Stimulated activated CD8-positive, alpha-beta memory T cell treated with anti-CD3 and anti-CD28 coated beads, Interleukin-12 subunit alpha, Interleukin-12 subunit beta, amount 100 ng/mL, for 1 hour (primary cell): ENCODE data around the gene ZNF853.

ENCODE experiments used
- DNase-seq: peaks from one replicate; pipeline ENCODE4 v3.0.0-alpha.2; 2020; ENCODE audit warnings: low read depth

ZNF853 gene

GRCh38 chr7:6636741-6637543 lies 21.5 kb downstream of the ZNF853 start, which contains the start of gene ZNF316:
TSS of gene ZNF316 (plus strand) at chr7:6637318. CDS start at chr7:6642410, 5,092 bp downstream.
- DNase-seq: peak; percentile 32

- peak; percentile 26 for DNase-seq
Observed at GRCh38 chr7:6637544-6638229, 22.3 kb downstream of the ZNF853 start.

GRCh38 chr7:6639032-6639431 lies 23.6 kb downstream of the ZNF853 start:
- no peak for DNase-seq

GRCh38 chr7:6639627-6640026 lies 24.2 kb downstream of the ZNF853 start:
- no peak for DNase-seq

- no peak for DNase-seq
Observed at GRCh38 chr7:6640246-6640721, 24.9 kb downstream of the ZNF853 start.

- DNase-seq: no peak
Observed at GRCh38 chr7:6641305-6642035, 26.1 kb downstream of the ZNF853 start.

GRCh38 chr7:6642239-6642839 lies 26.9 kb downstream of the ZNF853 start:
- DNase-seq: no peak

GRCh38 chr7:6642861-6643640 lies 27.6 kb downstream of the ZNF853 start:
- DNase-seq: no peak

- DNase-seq: no peak
Observed at GRCh38 chr7:6643915-6644625, 28.7 kb downstream of the ZNF853 start.

- DNase-seq: no peak
Observed at GRCh38 chr7:6644728-6645127, 29.3 kb downstream of the ZNF853 start.

- no peak for DNase-seq
Observed at GRCh38 chr7:6646465-6646864, 31.1 kb downstream of the ZNF853 start.

GRCh38 chr7:6647080-6647479 lies 31.7 kb downstream of the ZNF853 start:
- no peak for DNase-seq

GRCh38 chr7:6647541-6647940 lies 32.1 kb downstream of the ZNF853 start:
- DNase-seq: no peak

GRCh38 chr7:6648066-6648814 lies 32.8 kb downstream of the ZNF853 start:
- DNase-seq: no peak

- no peak for DNase-seq
Observed at GRCh38 chr7:6648815-6649104, 33.4 kb downstream of the ZNF853 start.

- DNase-seq: no peak
Observed at GRCh38 chr7:6649241-6649961, 34.0 kb downstream of the ZNF853 start.

GRCh38 chr7:6650086-6650485 lies 34.7 kb downstream of the ZNF853 start:
- DNase-seq: no peak

GRCh38 chr7:6650521-6651011 lies 35.2 kb downstream of the ZNF853 start:
- no peak for DNase-seq

- no peak for DNase-seq
Observed at GRCh38 chr7:6651851-6652445, 36.5 kb downstream of the ZNF853 start.
